ENCODE measurements around the gene TRAF3.

Gene TRAF3

DNA sequence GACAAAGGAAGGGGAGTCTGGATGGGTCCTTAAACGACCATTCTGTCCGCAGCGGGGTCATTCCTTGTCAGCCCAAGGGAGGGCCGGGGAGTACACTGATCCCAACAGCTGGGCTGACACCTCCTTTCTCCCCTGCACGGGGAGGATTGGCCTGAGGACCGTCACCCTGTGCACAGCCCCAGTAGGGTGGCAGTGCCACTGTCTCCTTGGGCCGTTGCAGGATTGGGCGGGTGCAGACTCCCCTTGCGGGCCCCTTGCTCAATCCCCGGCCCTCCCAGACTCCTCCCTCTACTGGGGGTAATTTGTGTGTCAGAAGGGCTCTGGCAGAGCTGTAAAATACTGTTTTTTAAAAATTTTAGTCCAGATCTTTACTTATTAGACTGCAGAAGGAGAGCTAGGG is 132.7 kb downstream of the TRAF3 start:
- Histone ChIP-seq H3K4me1 (no peaks in the 10 kb centered on the region), H3K9me3 (peaks cover 8% of the 10 kb centered on the region; the same call in 1 of the 2 replicates), H3K4me3 (no peak overlapping the region), H3K27me3 (ENCODE audit: low read depth) (no peaks in the 10 kb centered on the region), H3K36me3 (replicated peaks) (peaks cover 23% of the 10 kb centered on the region)
- in situ Hi-C loops (cut with MboI; ENCODE audit: low sequenced_read_pairs) = loop anchor here (10.0 kb wide), 2 partner anchors 135 to 215 kb away; partner anchors contain the start of gene TRAF3
- DNase-seq (ENCODE audit: low spot score in 2 of 2) = no peak

DNA sequence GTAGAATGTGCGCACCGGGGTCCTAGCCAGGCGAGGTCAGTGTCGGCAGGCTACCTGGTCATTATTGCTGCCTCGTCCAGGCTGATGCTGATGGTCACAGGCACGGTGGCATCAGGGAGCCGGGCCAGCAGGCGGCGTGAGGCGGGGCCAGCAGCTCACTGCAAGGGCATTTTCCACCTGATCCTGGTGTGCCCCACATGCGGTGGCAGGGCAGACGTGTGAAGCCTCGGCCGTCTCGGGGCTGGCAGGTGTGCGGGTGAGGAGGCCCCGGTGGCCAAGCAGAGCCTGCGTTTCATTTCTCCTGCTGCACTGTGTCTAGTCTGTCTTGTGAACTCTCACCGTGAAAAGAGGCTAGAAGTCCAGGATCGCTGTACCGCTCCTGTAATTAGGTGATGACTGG is 133.2 kb downstream of the TRAF3 start:
- Histone ChIP-seq H3K4me1 (no peaks in the 10 kb centered on the region), H3K36me3 (replicated peaks) (peaks cover 18% of the 10 kb centered on the region), H3K9me3 (peaks cover 8% of the 10 kb centered on the region; the same call in 1 of the 2 replicates), H3K4me3 (no peak overlapping the region), H3K27me3 (ENCODE audit: low read depth) (no peaks in the 10 kb centered on the region)
- DNase-seq (ENCODE audit: low spot score in 2 of 2) = no peak
- in situ Hi-C loops (cut with MboI; ENCODE audit: low sequenced_read_pairs) = loop anchor here (10.0 kb wide), 2 partner anchors 136 to 216 kb away; partner anchors contain the start of gene TRAF3

- H3K9me3 ChIP-seq = peaks cover 2% of the 10 kb centered on the region; the same call in 1 of the 2 replicates
Observed at GRCh38 chr14:102911541-102911951, 134.3 kb downstream of the TRAF3 start.

GRCh38 chr14:102911991-102912761 is 134.9 kb downstream of the TRAF3 start:
- no peak for DNase-seq (ENCODE audit: low spot score in 2 of 2)
- no peaks in the 10 kb centered on the region for H3K4me1 ChIP-seq
- no peaks in the 10 kb centered on the region for H3K9me3 ChIP-seq
- H3K27me3 ChIP-seq (ENCODE audit: low read depth) = no peaks in the 10 kb centered on the region
- H3K4me3 ChIP-seq = no peak overlapping the region
- in situ Hi-C loops (cut with MboI; ENCODE audit: low sequenced_read_pairs) = loop anchor here (10.0 kb wide), 2 partner anchors 137 to 217 kb away; partner anchors contain the start of gene TRAF3
- peaks cover 2% of the 10 kb centered on the region; the same call in 1 of the 2 replicates for H3K36me3 ChIP-seq (replicated peaks)

More at GRCh38 chr14:102911541-102911951, 134.3 kb downstream of the TRAF3 start:
- Histone ChIP-seq H3K27me3 (ENCODE audit: low read depth) (no peaks in the 10 kb centered on the region), H3K4me3 (no peak overlapping the region), H3K4me1 (no peaks in the 10 kb centered on the region), H3K36me3 (replicated peaks) (peaks cover 7% of the 10 kb centered on the region)
- in situ Hi-C loops (cut with MboI; ENCODE audit: low sequenced_read_pairs) = loop anchor here (10.0 kb wide), 2 partner anchors 137 to 217 kb away; partner anchors contain the start of gene TRAF3
- DNase-seq (ENCODE audit: low spot score in 2 of 2) = no peak

DNA sequence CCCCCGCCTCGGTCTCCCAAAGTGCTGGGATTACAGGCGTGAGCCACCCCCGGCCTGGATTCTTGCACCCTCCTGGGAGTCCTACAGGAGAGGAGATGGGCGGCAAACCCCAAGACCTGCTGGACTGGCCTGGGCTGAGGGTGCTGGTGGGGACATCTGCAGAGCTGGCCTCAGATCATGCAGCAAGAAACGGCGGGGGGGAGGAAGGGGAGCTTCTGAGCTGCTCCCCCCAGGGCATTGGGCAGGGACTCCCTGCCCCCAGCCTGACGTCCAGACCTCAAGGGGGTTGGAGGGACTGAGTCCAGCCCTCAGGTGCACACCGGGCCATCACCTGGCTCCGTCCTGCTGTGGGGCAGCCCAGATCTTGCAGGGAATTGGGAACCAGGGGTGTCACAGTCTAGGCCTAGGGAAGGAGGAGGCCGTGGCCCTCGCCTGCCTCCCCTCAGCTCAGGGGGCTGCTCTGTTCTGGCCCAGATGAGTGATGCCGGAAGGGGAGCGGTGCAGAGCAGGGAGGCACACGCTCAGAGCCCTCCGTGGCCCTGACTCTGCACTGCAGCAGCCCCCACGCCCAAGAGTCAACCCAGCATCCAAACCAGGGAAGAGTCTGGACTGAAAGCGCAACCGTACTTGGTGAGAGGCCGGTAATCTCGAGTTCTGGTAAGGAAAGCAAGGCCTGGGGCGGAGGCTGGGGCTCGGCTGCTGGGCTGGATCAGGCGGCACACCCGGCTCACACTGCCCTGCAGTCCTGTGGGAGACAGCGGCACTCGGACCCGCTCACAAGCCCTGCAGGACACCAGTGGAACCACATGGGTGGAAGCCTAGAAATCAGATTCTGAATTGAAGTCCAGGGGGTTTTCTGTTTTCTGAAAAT is 136.3 kb downstream of the TRAF3 start:
- DNase-seq (ENCODE audit: low spot score in 2 of 2) = no peak
- Histone ChIP-seq H3K9me3 (no peaks in the 10 kb centered on the region), H3K27me3 (ENCODE audit: low read depth) (no peaks in the 10 kb centered on the region), H3K36me3 (replicated peaks) (peaks cover 2% of the 10 kb centered on the region; the same call in 1 of the 2 replicates), H3K4me3 (no peak overlapping the region), H3K4me1 (no peaks in the 10 kb centered on the region)
- in situ Hi-C loops (cut with MboI; ENCODE audit: low sequenced_read_pairs) = loop anchor here (10.0 kb wide), 2 partner anchors 139 to 219 kb away; partner anchors contain the start of gene TRAF3

DNA sequence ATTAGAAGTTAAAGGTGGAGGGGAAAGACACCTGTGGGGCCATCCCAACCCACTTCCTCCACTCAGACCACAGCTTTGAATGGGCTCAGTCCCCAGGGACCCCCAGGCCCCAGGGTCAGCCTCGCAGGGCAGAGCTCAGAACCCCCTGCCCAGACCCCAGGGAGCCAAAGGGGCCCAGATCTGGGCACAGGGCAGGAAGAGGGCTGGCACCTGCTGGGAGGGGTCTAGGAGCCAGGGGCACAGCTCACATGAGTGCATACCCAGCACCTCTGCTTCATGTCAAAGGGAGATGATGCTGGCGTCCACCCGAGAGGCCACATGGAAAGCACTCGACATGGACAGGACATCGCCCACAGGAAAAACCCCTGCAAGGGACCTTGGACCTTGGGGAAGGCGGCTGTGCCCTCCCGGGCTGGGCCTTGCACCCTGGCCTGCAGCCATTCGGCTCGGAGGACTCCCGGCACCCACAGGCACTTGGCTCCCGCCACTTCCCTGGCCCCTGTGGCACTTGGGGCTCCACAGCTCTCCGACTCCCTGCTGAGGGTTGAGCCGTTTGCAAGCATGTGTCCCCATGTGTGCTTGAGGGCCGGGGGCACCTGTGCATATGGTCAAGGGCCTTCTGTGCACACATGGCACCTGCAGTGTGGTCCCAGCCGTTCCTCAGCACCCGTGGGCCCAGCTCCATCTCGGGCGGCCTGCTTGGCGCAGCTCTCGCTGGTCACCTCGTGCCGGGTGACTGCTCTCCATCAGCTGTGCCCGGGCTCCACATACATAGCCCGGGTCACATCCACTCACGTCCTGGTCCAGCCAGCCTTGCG is 137.4 kb downstream of the TRAF3 start:
- no peaks in the 10 kb centered on the region for H3K27me3 ChIP-seq (ENCODE audit: low read depth)
- peaks cover 2% of the 10 kb centered on the region; the same call in 1 of the 2 replicates for H3K36me3 ChIP-seq (replicated peaks)
- DNase-seq (ENCODE audit: low spot score in 2 of 2) = no peak
- in situ Hi-C loops (cut with MboI; ENCODE audit: low sequenced_read_pairs) = loop anchor here (10.0 kb wide), 2 partner anchors 140 to 220 kb away; partner anchors contain the start of gene TRAF3
- no peaks in the 10 kb centered on the region for H3K4me1 ChIP-seq
- no peak overlapping the region for H3K4me3 ChIP-seq
- H3K9me3 ChIP-seq = no peaks in the 10 kb centered on the region

DNA sequence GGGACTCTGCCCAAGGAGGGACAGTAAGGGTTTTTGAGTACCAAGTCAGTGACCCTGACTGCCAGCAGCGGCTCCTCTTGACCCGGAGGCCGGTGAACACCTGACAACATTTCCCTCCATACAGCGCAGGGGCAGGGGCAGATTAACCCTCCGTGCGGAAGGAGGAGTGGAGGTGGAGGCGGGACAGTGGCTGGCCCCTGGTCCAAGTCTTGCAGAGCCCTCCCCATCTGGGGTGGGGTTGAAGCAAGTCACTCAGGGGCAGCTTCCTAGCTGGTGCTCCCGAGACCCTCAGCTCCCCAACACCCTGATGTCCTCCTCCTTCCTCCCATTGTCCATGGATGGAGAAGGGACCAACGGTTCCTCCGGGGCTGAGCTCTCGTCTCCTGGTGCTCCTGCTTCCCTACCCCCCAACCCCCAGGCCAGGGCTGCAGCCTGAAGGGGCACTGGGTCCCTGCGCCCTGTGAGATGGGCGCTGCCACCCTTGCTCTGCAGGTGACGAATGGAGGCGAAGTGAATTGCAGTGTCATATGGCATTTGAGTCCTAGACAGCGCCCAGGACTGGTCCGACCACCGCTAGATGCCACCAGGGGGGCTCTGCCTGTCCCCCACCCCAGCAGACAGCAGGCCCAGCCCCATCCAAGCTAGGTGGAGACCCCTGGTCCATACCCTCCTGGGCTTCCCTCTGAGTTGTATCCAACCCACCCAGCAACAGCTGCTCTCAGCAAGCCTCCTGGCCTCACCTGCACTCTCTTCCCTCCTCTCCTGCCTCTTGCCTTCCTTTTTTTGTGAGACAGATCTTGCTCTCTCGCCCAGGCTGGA is 138.3 kb downstream of the TRAF3 start:
- Histone ChIP-seq H3K9me3 (no peaks in the 10 kb centered on the region), H3K27me3 (ENCODE audit: low read depth) (no peaks in the 10 kb centered on the region), H3K4me1 (no peaks in the 10 kb centered on the region), H3K4me3 (no peak overlapping the region), H3K36me3 (replicated peaks) (peaks cover 2% of the 10 kb centered on the region; the same call in 1 of the 2 replicates)
- DNase-seq (ENCODE audit: low spot score in 2 of 2) = no peak
- in situ Hi-C loops (cut with MboI; ENCODE audit: low sequenced_read_pairs) = loop anchor here (10.0 kb wide), 2 partner anchors 141 to 221 kb away; partner anchors contain the start of gene TRAF3

DNA sequence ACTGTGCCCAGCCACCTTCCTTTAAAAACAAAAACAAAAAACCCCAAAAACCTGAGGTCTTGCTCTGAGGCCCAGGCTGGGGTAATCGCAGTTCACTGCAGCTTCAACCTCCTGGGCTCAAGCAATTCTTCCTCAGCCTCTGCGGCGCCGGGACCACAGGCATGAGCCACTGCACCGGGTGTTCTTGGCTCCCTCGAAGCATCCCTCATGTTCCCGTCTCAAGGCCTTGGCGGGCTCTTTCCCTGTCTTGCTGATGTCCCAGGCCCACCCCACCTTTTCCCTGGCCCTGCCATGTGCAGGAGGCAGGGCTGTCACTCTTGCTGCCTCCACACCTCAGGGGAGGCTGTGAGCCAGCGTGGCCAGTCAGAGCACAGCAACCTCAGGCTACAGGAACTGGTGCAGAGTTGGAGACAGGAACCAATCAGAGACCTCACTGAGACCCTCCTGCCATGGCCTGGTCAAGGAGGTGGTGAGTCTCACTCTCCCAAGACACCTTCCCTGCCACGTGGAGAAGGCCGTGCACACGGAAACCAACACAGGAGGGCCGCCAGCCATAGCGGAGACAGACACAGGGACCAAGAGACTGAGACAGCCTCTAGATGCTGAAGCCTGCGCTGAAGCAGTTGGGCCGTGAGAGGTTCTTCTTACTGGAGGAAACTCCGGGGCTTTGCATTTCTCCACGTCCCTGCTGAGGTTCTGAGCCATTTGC is 139.3 kb downstream of the TRAF3 start:
- in situ Hi-C loops (cut with MboI; ENCODE audit: low sequenced_read_pairs) = loop anchor here (10.0 kb wide), 2 partner anchors 142 to 222 kb away; partner anchors contain the start of gene TRAF3
- DNase-seq (ENCODE audit: low spot score in 2 of 2) = no peak
- Histone ChIP-seq H3K27me3 (ENCODE audit: low read depth) (no peaks in the 10 kb centered on the region), H3K9me3 (no peaks in the 10 kb centered on the region), H3K36me3 (replicated peaks) (no peaks in the 10 kb centered on the region), H3K4me1 (no peaks in the 10 kb centered on the region), H3K4me3 (no peak overlapping the region)

DNA sequence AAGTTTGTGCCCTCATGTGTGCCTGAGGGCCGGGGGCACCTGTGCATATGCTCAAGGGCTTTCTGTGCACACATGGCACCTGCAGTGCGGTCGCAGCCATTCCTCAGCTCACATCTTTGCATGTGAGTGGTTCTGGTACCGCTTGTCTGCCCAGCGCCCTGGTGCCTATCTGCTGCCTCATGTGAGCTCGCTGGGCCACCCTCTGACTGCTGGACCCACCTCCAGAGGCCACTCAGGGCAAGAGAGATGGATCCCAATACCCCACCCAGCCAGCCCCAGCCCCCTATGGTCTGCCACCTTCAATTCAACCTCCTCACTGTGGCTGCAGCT is 139.8 kb downstream of the TRAF3 start:
- no peak overlapping the region for H3K4me3 ChIP-seq
- no peaks in the 10 kb centered on the region for H3K36me3 ChIP-seq (replicated peaks)
- no peak for DNase-seq (ENCODE audit: low spot score in 2 of 2)
- H3K4me1 ChIP-seq = no peaks in the 10 kb centered on the region
- in situ Hi-C loops (cut with MboI; ENCODE audit: low sequenced_read_pairs) = loop anchor here (10.0 kb wide), 2 partner anchors 142 to 222 kb away; partner anchors contain the start of gene TRAF3
- no peaks in the 10 kb centered on the region for H3K9me3 ChIP-seq
- no peaks in the 10 kb centered on the region for H3K27me3 ChIP-seq (ENCODE audit: low read depth)

DNA sequence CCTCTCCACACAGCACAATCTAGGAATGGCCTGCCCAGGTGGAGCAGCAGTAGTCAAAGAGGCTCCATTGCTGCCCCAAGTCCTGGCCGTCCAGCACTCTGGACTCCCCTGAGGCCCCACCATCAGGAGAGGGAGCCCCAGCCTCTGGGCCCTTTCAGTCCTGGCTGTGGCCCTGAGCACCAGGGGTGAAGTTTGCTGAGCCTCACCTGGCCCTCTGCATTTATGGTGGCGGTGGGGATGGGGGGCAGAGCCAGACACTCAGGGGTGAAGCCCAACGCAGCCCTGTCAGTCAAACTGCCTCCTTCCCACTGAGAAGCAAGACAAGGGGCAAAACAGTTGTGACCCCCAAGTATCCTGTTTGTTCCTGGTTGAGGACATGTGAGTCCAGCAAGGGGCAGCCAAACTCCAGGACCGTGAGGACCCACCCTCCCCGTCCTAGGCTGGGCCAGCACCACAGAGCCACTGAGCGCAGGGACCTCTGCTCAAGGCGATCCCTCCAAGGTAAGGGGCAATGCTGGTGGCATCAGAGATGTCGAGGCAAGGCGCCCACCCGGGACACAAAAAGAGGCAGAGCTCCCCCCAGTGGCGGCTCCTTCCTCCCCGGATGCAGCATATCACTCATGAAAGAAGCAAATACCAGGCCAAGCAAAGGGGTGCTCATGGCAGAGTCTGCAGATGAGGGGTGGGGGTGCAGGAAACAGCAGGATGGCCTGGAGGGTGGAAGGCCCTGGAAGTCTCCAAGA is 140.4 kb downstream of the TRAF3 start:
- H3K4me3 ChIP-seq = no peak overlapping the region

GRCh38 chr14:102918438-102918837 is 141.2 kb downstream of the TRAF3 start:
- Histone ChIP-seq H3K4me1 (no peaks in the 10 kb centered on the region), H3K27me3 (ENCODE audit: low read depth) (no peaks in the 10 kb centered on the region), H3K4me3 (no peak overlapping the region), H3K36me3 (replicated peaks) (no peaks in the 10 kb centered on the region), H3K9me3 (no peaks in the 10 kb centered on the region)
- DNase-seq (ENCODE audit: low spot score in 2 of 2) = no peak
- in situ Hi-C loops (cut with MboI; ENCODE audit: low sequenced_read_pairs) = loop anchor here (10.0 kb wide), 2 partner anchors 144 to 224 kb away; partner anchors contain the start of gene TRAF3

More for the DNA sequence above, 140.4 kb downstream of the TRAF3 start:
- DNase-seq (ENCODE audit: low spot score in 2 of 2) = peak; percentile 46 to 86
- Histone ChIP-seq H3K4me1 (no peaks in the 10 kb centered on the region), H3K9me3 (no peaks in the 10 kb centered on the region), H3K27me3 (ENCODE audit: low read depth) (no peaks in the 10 kb centered on the region), H3K36me3 (replicated peaks) (no peaks in the 10 kb centered on the region)
- in situ Hi-C loops (cut with MboI; ENCODE audit: low sequenced_read_pairs) = loop anchor here (10.0 kb wide), 2 partner anchors 143 to 223 kb away; partner anchors contain the start of gene TRAF3
